Measurements from ENCODE around the gene CTNNA2.

Gene CTNNA2

GRCh38 chr2:79619442-79619841 is 106.6 kb downstream of the CTNNA2 start:
- Histone ChIP-seq H3K4me3 (ENCODE audit: low read depth, low read length) (no peak overlapping the region), H3K36me3 (replicated peaks) (no peaks in the 10 kb centered on the region), H3K27ac (no peak overlapping the region), H3K27me3 (replicated peaks) (no peaks in the 10 kb centered on the region)
- no peak for DNase-seq
- TF ChIP-seq CTCF (IDR thresholded peaks at IDR 0.05; ENCODE audit: low read depth, low read length, missing control alignments), result no peak
- in situ Hi-C loops (cut with HindIII; ENCODE audit: low pct_ligation_motif_present, low sequenced_read_pairs), result no loop called here

- in situ Hi-C loops (cut with HindIII; ENCODE audit: low pct_ligation_motif_present, low sequenced_read_pairs), result no loop called here
- no peaks in the 10 kb centered on the region for H3K27me3 ChIP-seq (replicated peaks)
- H3K4me3 ChIP-seq (ENCODE audit: low read depth, low read length), result no peak overlapping the region
- TF ChIP-seq CTCF (IDR thresholded peaks at IDR 0.05; ENCODE audit: low read depth, low read length, missing control alignments), result no peak
- H3K36me3 ChIP-seq (replicated peaks), result no peaks in the 10 kb centered on the region
- no peak overlapping the region for H3K27ac ChIP-seq
- DNase-seq, result no peak
Observed at GRCh38 chr2:79619976-79620375, 107.1 kb downstream of the CTNNA2 start.

GRCh38 chr2:79620679-79621078 is 107.8 kb downstream of the CTNNA2 start:
- no peak for DNase-seq
- Histone ChIP-seq H3K27ac (no peak overlapping the region), H3K4me3 (ENCODE audit: low read depth, low read length) (no peak overlapping the region), H3K36me3 (replicated peaks) (no peaks in the 10 kb centered on the region), H3K27me3 (replicated peaks) (no peaks in the 10 kb centered on the region)
- no peak for TF ChIP-seq CTCF (IDR thresholded peaks at IDR 0.05; ENCODE audit: low read depth, low read length, missing control alignments)
- in situ Hi-C loops (cut with HindIII; ENCODE audit: low pct_ligation_motif_present, low sequenced_read_pairs), result no loop called here

- DNase-seq, result no peak
- no peak overlapping the region for H3K27ac ChIP-seq
- H3K36me3 ChIP-seq (replicated peaks), result no peaks in the 10 kb centered on the region
- no peaks in the 10 kb centered on the region for H3K27me3 ChIP-seq (replicated peaks)
- no peak overlapping the region for H3K4me3 ChIP-seq (ENCODE audit: low read depth, low read length)
- in situ Hi-C loops (cut with HindIII; ENCODE audit: low pct_ligation_motif_present, low sequenced_read_pairs), result no loop called here
- no peak for TF ChIP-seq CTCF (IDR thresholded peaks at IDR 0.05; ENCODE audit: low read depth, low read length, missing control alignments)
Observed at GRCh38 chr2:79621252-79621651, 108.4 kb downstream of the CTNNA2 start.

- no peak for DNase-seq
- H3K4me3 ChIP-seq (ENCODE audit: low read depth, low read length), result no peak overlapping the region
- TF ChIP-seq CTCF (IDR thresholded peaks at IDR 0.05; ENCODE audit: low read depth, low read length, missing control alignments), result no peak
- in situ Hi-C loops (cut with HindIII; ENCODE audit: low pct_ligation_motif_present, low sequenced_read_pairs), result no loop called here
- H3K36me3 ChIP-seq (replicated peaks), result no peaks in the 10 kb centered on the region
- no peak overlapping the region for H3K27ac ChIP-seq
- no peaks in the 10 kb centered on the region for H3K27me3 ChIP-seq (replicated peaks)
Observed at GRCh38 chr2:79621755-79622154, 108.9 kb downstream of the CTNNA2 start.

GRCh38 chr2:79622508-79622907 is 109.7 kb downstream of the CTNNA2 start:
- no peaks in the 10 kb centered on the region for H3K27me3 ChIP-seq (replicated peaks)
- H3K4me3 ChIP-seq (ENCODE audit: low read depth, low read length), result no peak overlapping the region
- DNase-seq, result no peak
- H3K36me3 ChIP-seq (replicated peaks), result no peaks in the 10 kb centered on the region
- no peak for TF ChIP-seq CTCF (IDR thresholded peaks at IDR 0.05; ENCODE audit: low read depth, low read length, missing control alignments)
- no peak overlapping the region for H3K27ac ChIP-seq
- in situ Hi-C loops (cut with HindIII; ENCODE audit: low pct_ligation_motif_present, low sequenced_read_pairs), result no loop called here

Data from brain microvascular endothelial cell (primary cell).